OCI-LY1 (cell line): ENCODE results near the gene BTBD1.

Source experiments
- CTCF ChIP-seq: fragments of 200-600 bp; sonication (generic), shearing (Covaris generic); IDR thresholded peaks from 2 replicates; pipeline ENCODE4 v1.5.1; 2017; ENCODE audit warnings: mild to moderate bottlenecking, antibody characterized with exemption, low read length, moderate library complexity, mixed read lengths
- EZH2 ChIP-seq: fragments of 200-600 bp; sonication (generic), shearing (Covaris generic); IDR thresholded peaks from 2 replicates; pipeline ENCODE4 v1.8.0; 2017; ENCODE audit warnings: borderline replicate concordance, mixed run types, mild to moderate bottlenecking, antibody characterized with exemption, low read length, moderate library complexity, mixed read lengths

- TF ChIP-seq CTCF (no peak), EZH2 (no peak)
Observed at GRCh38 chr15:83030021-83030420, 37.0 kb downstream of the BTBD1 start.
